Lower lobe of right lung (tissue), 2 donors: ENCODE results near the gene MAMSTR. TPM values are rescaled to one million over a fixed set of nuclear protein-coding genes. Genes with fewer than 3 reads are reported as not detected.

ENCODE experiments used
- ATAC-seq, 2 donors: fragments of 200-7000 bp; cut with Tn5 transposase; one replicate each; pipeline ENCODE4 v1.9.1; 2020 to 2022; ENCODE audit warnings: mild to moderate bottlenecking in 2 of 2, moderate library complexity in 2 of 2
- DNase-seq: peaks from one replicate; pipeline ENCODE4 v3.0.0-alpha.2; 2020
- H3K27ac ChIP-seq: fragments of 200-600 bp; one replicate; pipeline ENCODE4 v1.8.0; 2022
- H3K27me3 ChIP-seq: fragments of 200-600 bp; one replicate; pipeline ENCODE4 v1.8.0; 2022; ENCODE audit warnings: low read depth
- H3K36me3 ChIP-seq: fragments of 200-600 bp; one replicate; pipeline ENCODE4 v1.8.0; 2022; ENCODE audit warnings: mild to moderate bottlenecking
- H3K4me1 ChIP-seq: fragments of 200-600 bp; one replicate; pipeline ENCODE4 v1.8.0; 2022
- H3K4me3 ChIP-seq: fragments of 200-600 bp; one replicate; pipeline ENCODE4 v1.8.0; 2022; ENCODE audit warnings: mild to moderate bottlenecking
- H3K9me3 ChIP-seq: fragments of 200-600 bp; one replicate; pipeline ENCODE4 v1.8.0; 2022
- intact Hi-C: fragments of 100-400 bp; cut with DNase I; formaldehyde crosslinking; loops from one replicate; pipeline ENCODE4 v1.11.0; 2022
- total RNA-seq: library from RNA; stranded (reverse); fragmentation: NEBNext Ultra II Directional; extraction: Animal tissue kit (Norgen Biotek cat#: 25700); gene quantifications from one replicate; pipeline ENCODE4 v1.2.1, GENCODE V29; 2021
- TF ChIP-seq, protein P1 (sequence below): fragments of 200-600 bp; IDR thresholded peaks from one replicate; pipeline ENCODE4 v1.8.0; 2022; ENCODE audit warnings: antibody characterized with exemption, mild to moderate bottlenecking
- donor health status: DM: no; HTN: yes; CAD: no; lungs with severe emphysema.

The MAMSTR gene
- total RNA-seq, 1 donor from 2014 or later, result 1.5 TPM

DNA sequence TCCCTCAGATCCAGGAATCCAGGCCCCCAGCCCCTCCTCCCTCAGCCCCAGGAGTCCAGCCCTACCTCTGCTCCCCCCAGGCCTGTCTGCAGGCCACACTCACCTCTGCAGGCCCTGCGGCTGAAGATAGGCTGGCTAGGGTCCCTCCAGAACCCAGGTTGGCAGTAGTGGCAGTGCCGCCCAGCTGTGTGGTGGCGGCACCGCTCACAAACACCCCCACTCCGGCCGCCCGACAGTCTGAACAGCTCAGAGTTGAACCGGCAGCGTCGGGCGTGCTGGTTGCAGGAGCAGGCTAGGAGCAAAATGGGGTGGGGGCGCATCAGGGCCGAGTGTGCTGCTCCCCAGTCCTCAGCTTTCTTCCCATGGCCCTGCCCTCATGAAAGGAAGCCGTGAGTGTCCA is 55.0 kb downstream of the MAMSTR start:
- no peak overlapping the region for H3K4me3 ChIP-seq
- TF ChIP-seq, protein P1, sequence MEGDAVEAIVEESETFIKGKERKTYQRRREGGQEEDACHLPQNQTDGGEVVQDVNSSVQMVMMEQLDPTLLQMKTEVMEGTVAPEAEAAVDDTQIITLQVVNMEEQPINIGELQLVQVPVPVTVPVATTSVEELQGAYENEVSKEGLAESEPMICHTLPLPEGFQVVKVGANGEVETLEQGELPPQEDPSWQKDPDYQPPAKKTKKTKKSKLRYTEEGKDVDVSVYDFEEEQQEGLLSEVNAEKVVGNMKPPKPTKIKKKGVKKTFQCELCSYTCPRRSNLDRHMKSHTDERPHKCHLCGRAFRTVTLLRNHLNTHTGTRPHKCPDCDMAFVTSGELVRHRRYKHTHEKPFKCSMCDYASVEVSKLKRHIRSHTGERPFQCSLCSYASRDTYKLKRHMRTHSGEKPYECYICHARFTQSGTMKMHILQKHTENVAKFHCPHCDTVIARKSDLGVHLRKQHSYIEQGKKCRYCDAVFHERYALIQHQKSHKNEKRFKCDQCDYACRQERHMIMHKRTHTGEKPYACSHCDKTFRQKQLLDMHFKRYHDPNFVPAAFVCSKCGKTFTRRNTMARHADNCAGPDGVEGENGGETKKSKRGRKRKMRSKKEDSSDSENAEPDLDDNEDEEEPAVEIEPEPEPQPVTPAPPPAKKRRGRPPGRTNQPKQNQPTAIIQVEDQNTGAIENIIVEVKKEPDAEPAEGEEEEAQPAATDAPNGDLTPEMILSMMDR, result no peak
- peaks cover 13% of the 10 kb centered on the region for H3K4me1 ChIP-seq
- no peaks in the 10 kb centered on the region for H3K36me3 ChIP-seq
- no peaks in the 10 kb centered on the region for H3K9me3 ChIP-seq
- no peak overlapping the region for H3K27ac ChIP-seq
- intact Hi-C loops, result no loop called here
- H3K27me3 ChIP-seq, result no peaks in the 10 kb centered on the region
- no peak for ATAC-seq
- DNase-seq, result no peak

DNA sequence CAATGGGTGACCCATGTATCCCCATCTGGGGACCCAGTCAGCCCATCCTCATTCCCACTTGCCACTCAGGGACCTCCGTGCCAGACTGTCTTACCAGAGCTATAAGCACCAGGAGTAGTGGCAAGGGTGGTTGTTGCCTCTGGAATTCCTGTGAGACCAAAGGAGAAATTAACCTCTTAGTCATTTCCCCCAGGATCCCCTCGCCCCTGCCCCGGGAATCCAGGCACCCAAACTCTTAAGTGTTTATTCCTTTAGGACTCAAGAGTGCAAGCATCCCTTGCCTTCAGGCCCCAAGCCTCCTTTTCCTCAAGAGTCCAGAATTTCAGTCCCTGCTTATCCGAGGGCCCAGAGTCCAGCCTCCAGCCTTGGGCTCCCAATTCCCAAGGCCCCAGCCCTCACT is 55.9 kb downstream of the MAMSTR start:
- Histone ChIP-seq H3K36me3 (no peaks in the 10 kb centered on the region), H3K4me1 (peaks cover 13% of the 10 kb centered on the region), H3K27ac (no peak overlapping the region), H3K9me3 (no peaks in the 10 kb centered on the region), H3K4me3 (no peak overlapping the region), H3K27me3 (no peaks in the 10 kb centered on the region)
- TF ChIP-seq, protein P1, result no peak
- no peak for ATAC-seq
- DNase-seq, result no peak
- intact Hi-C loops, result no loop called here

Other genes with a start within 250 kb of the MAMSTR start
- gene LMTK3, start 207.9 kb downstream of the MAMSTR start, total RNA-seq, result 7.1 TPM
- 14.4 TPM for gene SULT2B1, start 167.6 kb downstream of the MAMSTR start, total RNA-seq
- not detected for gene SPACA4, start 113.0 kb downstream of the MAMSTR start, total RNA-seq
- gene FAM83E, start 104.6 kb downstream of the MAMSTR start, total RNA-seq, result 34.1 TPM
- gene RPL18, start 100.5 kb downstream of the MAMSTR start, total RNA-seq, result 997 TPM
- 23.8 TPM for gene SPHK2, start 100.2 kb downstream of the MAMSTR start, total RNA-seq
- 17.7 TPM for gene DBP, start 82.3 kb downstream of the MAMSTR start, total RNA-seq
- gene CA11, start 73.5 kb downstream of the MAMSTR start, total RNA-seq, result 7.8 TPM
- 0.24 TPM for gene NTN5, start 46.7 kb downstream of the MAMSTR start, total RNA-seq
- gene FUT2, start 23.8 kb downstream of the MAMSTR start, total RNA-seq, result 1.2 TPM
- gene RASIP1, start 20.9 kb upstream of the MAMSTR start, total RNA-seq, result 33.4 TPM
- 2.9 TPM for gene IZUMO1, start 27.2 kb upstream of the MAMSTR start, total RNA-seq
- 13.2 TPM for gene FUT1, start 32.9 kb upstream of the MAMSTR start, total RNA-seq
- not detected for gene FGF21, start 35.8 kb upstream of the MAMSTR start, total RNA-seq
- gene BCAT2, start 91.3 kb upstream of the MAMSTR start, total RNA-seq, result 60.7 TPM
- 22.7 TPM for gene HSD17B14, start 116.8 kb upstream of the MAMSTR start, total RNA-seq
- gene PLEKHA4, start 148.9 kb upstream of the MAMSTR start, total RNA-seq, result 21.2 TPM
- 80.4 TPM for gene PPP1R15A, start 152.7 kb upstream of the MAMSTR start, total RNA-seq
- gene TULP2, start 179.0 kb upstream of the MAMSTR start, total RNA-seq, result not detected
- gene NUCB1, start 180.6 kb upstream of the MAMSTR start, total RNA-seq, result 310 TPM
- gene DHDH, start 214.0 kb upstream of the MAMSTR start, total RNA-seq, result 1.9 TPM
- gene BAX, start 235.2 kb upstream of the MAMSTR start, total RNA-seq, result 142 TPM
- gene FTL, start 245.6 kb upstream of the MAMSTR start, total RNA-seq, result 9,799 TPM